Activated CD4-positive, alpha-beta T cell treated with anti-CD3 and anti-CD28 coated beads, Interleukin-2, amount 10 ng/mL, durations not matched to agents 24 days and 14 days (primary cell): Measurements from ENCODE around the gene OLA1. TPM values are rescaled to one million over a fixed set of nuclear protein-coding genes. Genes with fewer than 3 reads are reported as not detected.

ENCODE experiments used
- DNase-seq: peaks from one replicate; pipeline ENCODE4 v3.0.0; 2022
- H3K27ac Mint-ChIP-seq: one replicate; pipeline ENCODE4 v1.8.0; 2022; ENCODE audit warnings: mild to moderate bottlenecking, mixed read lengths
- H3K27me3 Mint-ChIP-seq: one replicate; pipeline ENCODE4 v1.8.0; 2022; ENCODE audit warnings: mixed read lengths
- H3K36me3 Mint-ChIP-seq: one replicate; pipeline ENCODE4 v1.8.0; 2022; ENCODE audit warnings: low read depth, mild to moderate bottlenecking, mixed read lengths
- H3K4me1 Mint-ChIP-seq: one replicate; pipeline ENCODE4 v1.8.0; 2021; ENCODE audit warnings: mixed read lengths
- H3K4me3 Mint-ChIP-seq: one replicate; pipeline ENCODE4 v1.8.0; 2022; ENCODE audit warnings: mild to moderate bottlenecking, moderate library complexity, mixed read lengths
- H3K9me3 Mint-ChIP-seq: one replicate; pipeline ENCODE4 v1.8.0; 2021; ENCODE audit warnings: mixed read lengths
- intact Hi-C: fragments of 100-400 bp; cut with micrococcal nuclease; formaldehyde crosslinking; loops from one replicate; pipeline ENCODE4 v1.15.1; 2023
- total RNA-seq: library from RNA; stranded (reverse); gene quantifications from 2 replicates; pipeline ENCODE4 v1.2.3, GENCODE V29; 2022

Gene OLA1
- total RNA-seq, 1 donor from 2014 or later, result 167 TPM

- Mint-ChIP-seq H3K27me3 (no peaks in the 10 kb centered on the region), H3K9me3 (no peaks in the 10 kb centered on the region), H3K4me1 (no peaks in the 10 kb centered on the region), H3K4me3 (no peak overlapping the region), H3K27ac (no peak overlapping the region), H3K36me3 (peaks cover 10% of the 10 kb centered on the region)
- DNase-seq, result no peak
- intact Hi-C loops, result no loop called here
Measured at GRCh38 chr2:174218773-174219172, 29.6 kb downstream of the OLA1 start.

GRCh38 chr2:174217869-174218268, 30.5 kb downstream of the OLA1 start:
- no peaks in the 10 kb centered on the region for H3K9me3 Mint-ChIP-seq
- intact Hi-C loops, result no loop called here
- H3K36me3 Mint-ChIP-seq, result peaks cover 8% of the 10 kb centered on the region
- H3K27me3 Mint-ChIP-seq, result no peaks in the 10 kb centered on the region
- no peak overlapping the region for H3K4me3 Mint-ChIP-seq
- no peaks in the 10 kb centered on the region for H3K4me1 Mint-ChIP-seq
- H3K27ac Mint-ChIP-seq, result no peak overlapping the region
- no peak for DNase-seq

GRCh38 chr2:174211954-174212353, 36.4 kb downstream of the OLA1 start:
- no peak overlapping the region for H3K27ac Mint-ChIP-seq
- DNase-seq, result no peak
- no peaks in the 10 kb centered on the region for H3K9me3 Mint-ChIP-seq
- no peaks in the 10 kb centered on the region for H3K27me3 Mint-ChIP-seq
- peaks cover 10% of the 10 kb centered on the region for H3K36me3 Mint-ChIP-seq
- H3K4me3 Mint-ChIP-seq, result no peak overlapping the region
- intact Hi-C loops, result no loop called here
- H3K4me1 Mint-ChIP-seq, result no peaks in the 10 kb centered on the region

- Mint-ChIP-seq H3K36me3 (peaks cover 10% of the 10 kb centered on the region), H3K4me3 (no peak overlapping the region), H3K27me3 (no peaks in the 10 kb centered on the region), H3K4me1 (no peaks in the 10 kb centered on the region), H3K27ac (no peak overlapping the region), H3K9me3 (no peaks in the 10 kb centered on the region)
- intact Hi-C loops, result no loop called here
- no peak for DNase-seq
Measured at GRCh38 chr2:174210862-174211261, 37.5 kb downstream of the OLA1 start.

- H3K4me1 Mint-ChIP-seq, result no peaks in the 10 kb centered on the region
- intact Hi-C loops, result no loop called here
- peaks cover 8% of the 10 kb centered on the region for H3K36me3 Mint-ChIP-seq
- no peak overlapping the region for H3K27ac Mint-ChIP-seq
- no peak for DNase-seq
- no peaks in the 10 kb centered on the region for H3K9me3 Mint-ChIP-seq
- H3K4me3 Mint-ChIP-seq, result no peak overlapping the region
- H3K27me3 Mint-ChIP-seq, result no peaks in the 10 kb centered on the region
Measured at GRCh38 chr2:174209325-174209724, 39.0 kb downstream of the OLA1 start.

- Mint-ChIP-seq H3K27ac (no peak overlapping the region), H3K36me3 (peaks cover 8% of the 10 kb centered on the region), H3K4me3 (no peak overlapping the region), H3K27me3 (no peaks in the 10 kb centered on the region), H3K4me1 (no peaks in the 10 kb centered on the region), H3K9me3 (no peaks in the 10 kb centered on the region)
- intact Hi-C loops, result no loop called here
- no peak for DNase-seq
Measured at GRCh38 chr2:174208026-174208425, 40.3 kb downstream of the OLA1 start.

GRCh38 chr2:174205562-174205961, 42.8 kb downstream of the OLA1 start:
- H3K27me3 Mint-ChIP-seq, result no peaks in the 10 kb centered on the region
- H3K36me3 Mint-ChIP-seq, result peaks cover 8% of the 10 kb centered on the region
- no peak overlapping the region for H3K27ac Mint-ChIP-seq
- intact Hi-C loops, result no loop called here
- no peaks in the 10 kb centered on the region for H3K4me1 Mint-ChIP-seq
- DNase-seq, result no peak
- H3K4me3 Mint-ChIP-seq, result no peak overlapping the region
- H3K9me3 Mint-ChIP-seq, result no peaks in the 10 kb centered on the region

GRCh38 chr2:174202188-174202587, 46.1 kb downstream of the OLA1 start:
- DNase-seq, result no peak
- intact Hi-C loops, result no loop called here
- Mint-ChIP-seq H3K4me3 (no peak overlapping the region), H3K27me3 (no peaks in the 10 kb centered on the region), H3K36me3 (no peaks in the 10 kb centered on the region), H3K9me3 (no peaks in the 10 kb centered on the region), H3K27ac (no peak overlapping the region), H3K4me1 (no peaks in the 10 kb centered on the region)

- no peaks in the 10 kb centered on the region for H3K36me3 Mint-ChIP-seq
- H3K9me3 Mint-ChIP-seq, result no peaks in the 10 kb centered on the region
- intact Hi-C loops, result no loop called here
- no peaks in the 10 kb centered on the region for H3K27me3 Mint-ChIP-seq
- no peaks in the 10 kb centered on the region for H3K4me1 Mint-ChIP-seq
- H3K4me3 Mint-ChIP-seq, result no peak overlapping the region
- H3K27ac Mint-ChIP-seq, result no peak overlapping the region
- no peak for DNase-seq
Measured at GRCh38 chr2:174198846-174199564, 49.3 kb downstream of the OLA1 start.

- H3K4me1 Mint-ChIP-seq, result no peaks in the 10 kb centered on the region
- no peak overlapping the region for H3K4me3 Mint-ChIP-seq
- H3K36me3 Mint-ChIP-seq, result no peaks in the 10 kb centered on the region
- H3K27ac Mint-ChIP-seq, result no peak overlapping the region
- no peak for DNase-seq
- H3K27me3 Mint-ChIP-seq, result no peaks in the 10 kb centered on the region
- H3K9me3 Mint-ChIP-seq, result no peaks in the 10 kb centered on the region
- intact Hi-C loops, result no loop called here
Measured at GRCh38 chr2:174195253-174195652, 53.1 kb downstream of the OLA1 start.

GRCh38 chr2:174193737-174194136, 54.6 kb downstream of the OLA1 start:
- intact Hi-C loops, result no loop called here
- Mint-ChIP-seq H3K36me3 (peaks cover 7% of the 10 kb centered on the region), H3K27me3 (no peaks in the 10 kb centered on the region), H3K4me1 (no peaks in the 10 kb centered on the region), H3K27ac (no peak overlapping the region), H3K4me3 (no peak overlapping the region), H3K9me3 (no peaks in the 10 kb centered on the region)
- DNase-seq, result no peak

GRCh38 chr2:174192664-174193063, 55.7 kb downstream of the OLA1 start:
- H3K36me3 Mint-ChIP-seq, result peaks cover 10% of the 10 kb centered on the region
- H3K4me1 Mint-ChIP-seq, result no peaks in the 10 kb centered on the region
- DNase-seq, result no peak
- no peak overlapping the region for H3K27ac Mint-ChIP-seq
- no peak overlapping the region for H3K4me3 Mint-ChIP-seq
- H3K9me3 Mint-ChIP-seq, result no peaks in the 10 kb centered on the region
- H3K27me3 Mint-ChIP-seq, result no peaks in the 10 kb centered on the region
- intact Hi-C loops, result no loop called here

- no peak overlapping the region for H3K27ac Mint-ChIP-seq
- no peak for DNase-seq
- no peaks in the 10 kb centered on the region for H3K27me3 Mint-ChIP-seq
- intact Hi-C loops, result no loop called here
- peaks cover 2% of the 10 kb centered on the region for H3K9me3 Mint-ChIP-seq
- no peaks in the 10 kb centered on the region for H3K4me1 Mint-ChIP-seq
- no peak overlapping the region for H3K4me3 Mint-ChIP-seq
- H3K36me3 Mint-ChIP-seq, result peaks cover 14% of the 10 kb centered on the region
Measured at GRCh38 chr2:174191342-174192074, 56.8 kb downstream of the OLA1 start.

- Mint-ChIP-seq H3K36me3 (peaks cover 32% of the 10 kb centered on the region), H3K4me1 (peaks cover 2% of the 10 kb centered on the region), H3K4me3 (no peak overlapping the region), H3K27me3 (no peaks in the 10 kb centered on the region), H3K9me3 (peaks cover 4% of the 10 kb centered on the region), H3K27ac (no peak overlapping the region)
- intact Hi-C loops, result no loop called here
- no peak for DNase-seq
Measured at GRCh38 chr2:174184915-174185314, 63.4 kb downstream of the OLA1 start.
